GM19351 (cell line): ENCODE data around the gene SHANK3.
"Not testable (repeated sequence)": the region's sequence is repeated elsewhere in the genome, so short reads cannot be mapped to it uniquely, and the experiment has no call there.

Experiments
- ATAC-seq: cut with Tn5 transposase; IDR thresholded peaks from one replicate; pipeline ENCODE4 v1.9.1; 2021; ENCODE audit warnings: mild to moderate bottlenecking, moderate library complexity; ENCODE audit not compliant: unreplicated experiment

SHANK3 gene

GRCh38 chr22:50672471-50673230, at the start of gene SHANK3:
Gene SHANK3, plus strand, starts transcription at chr22:50672823.
- no peak for ATAC-seq

GRCh38 chr22:50624347-50625130, 48.1 kb upstream of the SHANK3 start:
- no peak for ATAC-seq

GRCh38 chr22:50625131-50625567, 47.5 kb upstream of the SHANK3 start:
- ATAC-seq, result no peak

GRCh38 chr22:50625568-50626313, 46.9 kb upstream of the SHANK3 start:
- no peak for ATAC-seq

GRCh38 chr22:50626314-50626849, 46.2 kb upstream of the SHANK3 start:
- no peak for ATAC-seq

- no peak for ATAC-seq
These were observed 45.6 kb upstream of the SHANK3 start for GRCh38 chr22:50626850-50627641.

- ATAC-seq, result peak; percentile 80
These were observed 44.7 kb upstream of the SHANK3 start, which contains the start of gene ARSA for GRCh38 chr22:50627642-50628542. Gene ARSA, minus strand, starts transcription at chr22:50628152. Its CDS starts 373 bp downstream, at chr22:50627779.

GRCh38 chr22:50628543-50629134, 44.0 kb upstream of the SHANK3 start:
- peak; percentile 14 for ATAC-seq

- no peak for ATAC-seq
These were observed 42.2 kb upstream of the SHANK3 start for GRCh38 chr22:50630376-50630775.

- ATAC-seq, result no peak
These were observed 39.5 kb upstream of the SHANK3 start for GRCh38 chr22:50633086-50633485.

- ATAC-seq, result no peak
These were observed 38.9 kb upstream of the SHANK3 start for GRCh38 chr22:50633771-50634170.

- no peak for ATAC-seq
These were observed 37.0 kb upstream of the SHANK3 start for GRCh38 chr22:50635591-50635990.

- ATAC-seq, result not testable (repeated sequence)
These were observed 32.3 kb upstream of the SHANK3 start for GRCh38 chr22:50640296-50640695.

GRCh38 chr22:50640857-50641647, 31.6 kb upstream of the SHANK3 start:
- no peak for ATAC-seq

GRCh38 chr22:50641696-50642607, 30.7 kb upstream of the SHANK3 start:
- ATAC-seq, result no peak

GRCh38 chr22:50643021-50643820, 29.4 kb upstream of the SHANK3 start:
- ATAC-seq, result not testable (repeated sequence)
